DLD1 (cell line): ENCODE data around the gene GPR151.
"Not testable (repeated sequence)": the region's sequence is repeated elsewhere in the genome, so short reads cannot be mapped to it uniquely, and the experiment has no call there.

Source experiments
- in situ Hi-C: cut with HindIII; loops from 2 replicates; pipeline ENCODE4 v1.10.0; 2017; ENCODE audit warnings: low sequenced_read_pairs

The GPR151 gene

GRCh38 chr5:146516151-146516475 lies at the start of gene GPR151:
TSS of gene GPR151 (minus strand) at chr5:146516190. CDS start at chr5:146516113, 77 bp downstream.
- in situ Hi-C loops = no loop called here

- in situ Hi-C loops = no loop called here
Measured at GRCh38 chr5:146564007-146564762, 48.2 kb upstream of the GPR151 start.

GRCh38 chr5:146562461-146562860 lies 46.5 kb upstream of the GPR151 start:
- in situ Hi-C loops = no loop called here

GRCh38 chr5:146561711-146562110 lies 45.7 kb upstream of the GPR151 start:
- in situ Hi-C loops = no loop called here

- in situ Hi-C loops = no loop called here
Measured at GRCh38 chr5:146560205-146560812, 44.3 kb upstream of the GPR151 start.

- in situ Hi-C loops = not testable (repeated sequence)
Measured at GRCh38 chr5:146556884-146557283, 40.9 kb upstream of the GPR151 start.

GRCh38 chr5:146553446-146553845 lies 37.5 kb upstream of the GPR151 start:
- in situ Hi-C loops = no loop called here

- in situ Hi-C loops = loop anchor here (25.0 kb wide), 1 partner anchor 638 kb away; no protein-coding TSS in a partner anchor
Measured at GRCh38 chr5:146549615-146550014, 33.6 kb upstream of the GPR151 start.

- in situ Hi-C loops = loop anchor here (25.0 kb wide), 1 partner anchor 638 kb away; no protein-coding TSS in a partner anchor
Measured at GRCh38 chr5:146548781-146549449, 32.9 kb upstream of the GPR151 start.

GRCh38 chr5:146544232-146544631 lies 28.2 kb upstream of the GPR151 start:
- in situ Hi-C loops = loop anchor here (25.0 kb wide), 1 partner anchor 643 kb away; no protein-coding TSS in a partner anchor

GRCh38 chr5:146541958-146542849 lies 26.2 kb upstream of the GPR151 start:
- in situ Hi-C loops = loop anchor here (25.0 kb wide), 1 partner anchor 645 kb away; no protein-coding TSS in a partner anchor

GRCh38 chr5:146540414-146540813 lies 24.4 kb upstream of the GPR151 start:
- in situ Hi-C loops = loop anchor here (25.0 kb wide), 1 partner anchor 647 kb away; no protein-coding TSS in a partner anchor

GRCh38 chr5:146539973-146540372 lies 24.0 kb upstream of the GPR151 start:
- in situ Hi-C loops = loop anchor here (10.0 to 25.0 kb wide), 2 partner anchors 395 to 647 kb away; no protein-coding TSS in a partner anchor

GRCh38 chr5:146538432-146538831 lies 22.4 kb upstream of the GPR151 start:
- in situ Hi-C loops = loop anchor here (10.0 to 25.0 kb wide), 2 partner anchors 396 to 649 kb away; no protein-coding TSS in a partner anchor

- in situ Hi-C loops = loop anchor here (10.0 to 25.0 kb wide), 2 partner anchors 401 to 653 kb away; no protein-coding TSS in a partner anchor
Measured at GRCh38 chr5:146533882-146534281, 17.9 kb upstream of the GPR151 start.

GRCh38 chr5:146533260-146533857 lies 17.4 kb upstream of the GPR151 start:
- in situ Hi-C loops = loop anchor here (10.0 to 25.0 kb wide), 2 partner anchors 401 to 654 kb away; no protein-coding TSS in a partner anchor

- in situ Hi-C loops = loop anchor here (10.0 to 25.0 kb wide), 2 partner anchors 405 to 657 kb away; no protein-coding TSS in a partner anchor
Measured at GRCh38 chr5:146529984-146530383, 14.0 kb upstream of the GPR151 start.

- in situ Hi-C loops = loop anchor here (25.0 kb wide), 1 partner anchor 659 kb away; no protein-coding TSS in a partner anchor
Measured at GRCh38 chr5:146528236-146528635, 12.2 kb upstream of the GPR151 start.

- in situ Hi-C loops = loop anchor here (25.0 kb wide), 1 partner anchor 660 kb away; no protein-coding TSS in a partner anchor
Measured at GRCh38 chr5:146527785-146528184, 11.8 kb upstream of the GPR151 start.

GRCh38 chr5:146523698-146524097 lies 7.7 kb upstream of the GPR151 start:
- in situ Hi-C loops = no loop called here
